Epithelial cell of proximal tubule (primary cell): ENCODE results near the gene PTPRU. TPM values are rescaled to one million over a fixed set of nuclear protein-coding genes. Genes with fewer than 3 reads are reported as not detected.

Source experiments
- DNase-seq: peaks from one replicate; pipeline ENCODE4 v3.0.0-alpha.2; 2011; ENCODE audit warnings: low read depth
- H3K4me3 ChIP-seq: 2 replicates; pipeline ENCODE4 v1.5.1; 2011; ENCODE audit warnings: low read depth, mild to moderate bottlenecking, low read length
- CTCF ChIP-seq: conservative IDR thresholded peaks from 2 replicates; pipeline ENCODE4 v1.5.1; 2012; ENCODE audit warnings: low read depth, mild to moderate bottlenecking, low read length
- total RNA-seq: library from RNA; depleted of rRNA; stranded (reverse); fragments of >200 nt; gene quantifications from 2 replicates; pipeline ENCODE4 v1.2.3, GENCODE V29; 2015

PTPRU gene
- total RNA-seq, 1 donor from 2014 or later: 44.7 TPM

DNA sequence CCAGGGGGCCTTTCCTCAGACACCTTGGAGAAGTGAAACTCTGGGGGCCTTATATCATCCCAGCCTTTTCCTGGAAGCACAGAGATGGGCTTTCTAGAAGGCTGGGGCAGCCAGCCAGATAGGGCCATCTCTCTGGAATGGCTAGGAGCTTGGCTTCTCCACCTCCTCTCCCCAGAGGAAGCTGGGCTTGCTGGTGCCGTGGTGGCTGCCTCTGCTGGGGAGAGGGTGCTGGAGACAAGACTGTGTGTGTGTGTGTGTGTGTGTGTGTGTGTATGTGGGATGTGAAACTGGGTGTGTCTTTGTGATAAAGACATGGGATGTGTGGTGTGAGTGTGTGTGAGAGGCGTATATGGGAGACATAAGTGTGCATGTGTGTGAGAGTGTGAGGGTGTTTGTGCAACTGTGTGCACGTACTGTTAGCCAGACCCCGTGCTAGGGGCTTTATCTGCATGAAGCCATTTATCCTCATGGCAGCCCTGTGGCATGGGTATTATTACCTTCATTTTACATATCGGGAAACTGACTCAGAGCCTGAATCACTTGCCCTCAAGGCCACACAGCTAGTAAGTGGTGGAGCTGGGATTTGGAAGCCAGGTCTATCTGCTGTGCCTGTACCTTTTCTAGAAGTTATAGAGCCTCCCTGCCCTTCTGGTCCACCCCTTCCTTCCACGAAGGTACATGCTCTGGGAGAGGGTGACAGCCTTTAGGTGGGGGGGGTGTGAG lies 44.2 kb downstream of the PTPRU start:
- no peak for TF ChIP-seq CTCF
- H3K4me3 ChIP-seq: no peak overlapping the region

GRCh38 chr1:29281571-29281970 lies 45.2 kb downstream of the PTPRU start:
- no peak overlapping the region for H3K4me3 ChIP-seq
- no peak for TF ChIP-seq CTCF
- no peak for DNase-seq

More for the DNA sequence above, 44.2 kb downstream of the PTPRU start:
- DNase-seq: no peak

DNA sequence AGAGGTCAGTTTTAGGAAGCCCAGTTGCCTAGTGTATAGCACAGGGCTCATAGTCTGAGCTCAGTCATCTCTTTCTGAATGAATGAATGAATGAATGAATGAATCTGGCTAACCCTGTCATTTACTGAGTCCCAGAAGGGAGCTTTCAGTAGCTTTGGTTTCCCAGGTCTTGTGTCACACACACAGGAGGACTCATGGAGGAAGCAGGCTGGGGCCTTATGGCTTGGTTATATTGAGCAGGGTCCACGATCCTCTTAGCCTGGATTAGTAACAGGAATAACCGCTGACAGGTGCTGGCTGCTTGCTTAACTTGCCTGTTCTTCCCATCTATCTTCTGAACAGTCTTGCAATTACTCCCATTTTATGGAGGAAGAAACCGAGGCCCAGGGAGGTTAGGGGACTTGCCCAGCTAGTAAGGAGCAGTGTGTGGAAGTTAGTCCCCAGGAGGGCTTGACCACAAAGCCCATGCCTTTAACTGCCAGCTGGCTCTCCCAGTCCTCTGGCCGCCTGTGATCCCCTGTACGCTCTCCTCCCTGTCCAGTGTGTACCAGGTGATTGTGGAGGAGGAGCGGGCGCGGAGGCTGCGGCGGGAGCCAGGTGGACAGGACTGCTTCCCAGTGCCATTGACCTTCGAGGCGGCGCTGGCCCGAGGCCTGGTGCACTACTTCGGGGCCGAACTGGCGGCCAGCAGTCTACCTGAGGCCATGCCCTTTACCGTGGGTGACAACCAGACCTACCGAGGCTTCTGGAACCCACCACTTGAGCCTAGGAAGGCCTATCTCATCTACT lies 46.0 kb downstream of the PTPRU start:
- H3K4me3 ChIP-seq: no peak overlapping the region
- no peak for DNase-seq
- TF ChIP-seq CTCF: no peak

DNA sequence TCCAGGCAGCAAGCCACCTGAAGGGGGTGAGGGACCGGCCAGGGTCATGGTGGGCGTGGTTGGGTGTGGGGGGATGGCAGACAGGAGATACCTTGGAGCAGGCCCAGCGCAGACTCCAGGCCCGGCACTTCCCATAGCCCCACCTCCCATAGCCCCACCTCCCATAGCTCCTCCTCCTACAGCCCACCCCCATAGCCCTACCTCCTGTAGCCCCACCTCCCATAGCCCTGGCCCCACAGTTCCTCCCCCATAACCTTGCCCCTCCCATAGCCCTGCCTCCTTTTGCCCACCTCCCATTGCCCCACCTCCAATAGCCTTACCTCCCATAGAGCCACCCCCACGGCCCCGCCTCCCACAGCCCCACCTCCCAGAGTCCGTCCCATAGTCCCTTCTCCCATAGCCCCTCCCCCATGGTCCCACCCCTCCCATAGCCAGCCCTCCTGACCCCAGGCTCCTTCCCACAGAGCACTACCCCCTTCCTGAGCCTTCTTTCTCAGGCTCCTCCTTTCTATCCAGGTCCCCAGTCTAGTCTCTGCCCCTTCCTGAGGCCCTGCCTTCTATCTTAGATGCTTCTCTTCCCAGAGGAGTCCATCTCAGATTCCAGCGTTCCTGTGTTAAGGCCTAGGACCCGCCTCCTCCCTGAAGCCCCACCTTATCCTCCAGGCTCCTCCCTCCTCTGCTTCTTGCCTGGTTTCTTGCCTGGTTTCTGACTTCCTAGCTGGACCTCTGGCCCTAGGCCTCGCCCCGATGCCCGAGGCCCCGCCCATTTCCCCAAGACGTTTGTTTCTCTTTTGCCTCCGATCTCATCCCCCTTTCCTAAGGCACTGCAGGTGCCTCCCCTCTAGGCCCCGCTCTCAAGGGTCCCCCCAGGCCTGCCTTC lies 46.8 kb downstream of the PTPRU start:
- DNase-seq: no peak
- TF ChIP-seq CTCF: no peak
- no peak overlapping the region for H3K4me3 ChIP-seq

DNA sequence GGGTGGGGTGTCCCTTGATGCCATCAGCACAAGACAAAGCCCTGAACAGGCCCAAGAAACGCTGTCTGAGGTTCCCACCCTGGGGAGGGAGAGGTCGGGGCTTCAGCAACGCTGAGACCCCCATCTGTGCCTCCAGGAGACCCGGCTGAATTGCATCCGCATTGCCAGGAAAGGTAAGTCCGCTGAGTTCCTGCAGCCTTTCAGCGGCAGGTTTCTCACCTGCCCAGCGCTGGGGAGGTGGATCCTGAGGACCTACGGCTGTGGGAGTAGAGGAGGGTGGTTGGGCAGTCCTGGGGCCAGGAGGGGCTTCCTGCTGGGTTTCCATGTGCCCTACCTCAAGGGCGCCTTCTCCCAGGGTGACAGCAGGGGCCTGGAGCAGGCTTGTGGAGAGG lies 47.5 kb downstream of the PTPRU start:
- no peak for TF ChIP-seq CTCF
- no peak overlapping the region for H3K4me3 ChIP-seq
- no peak for DNase-seq

GRCh38 chr1:29284286-29284960 lies 48.1 kb downstream of the PTPRU start:
- no peak for TF ChIP-seq CTCF
- DNase-seq: no peak
- H3K4me3 ChIP-seq: no peak overlapping the region
